Right kidney (tissue), 1 donor: ENCODE results near the gene GPR87.

Source experiments
- DNase-seq: peaks from one replicate; pipeline ENCODE4 v3.0.0-alpha.2; 2016

The GPR87 gene

GRCh38 chr3:151282921-151283320 is 33.7 kb downstream of the GPR87 start:
- no peak for DNase-seq

- no peak for DNase-seq
These were observed 34.8 kb downstream of the GPR87 start for GRCh38 chr3:151281671-151282324.

DNA sequence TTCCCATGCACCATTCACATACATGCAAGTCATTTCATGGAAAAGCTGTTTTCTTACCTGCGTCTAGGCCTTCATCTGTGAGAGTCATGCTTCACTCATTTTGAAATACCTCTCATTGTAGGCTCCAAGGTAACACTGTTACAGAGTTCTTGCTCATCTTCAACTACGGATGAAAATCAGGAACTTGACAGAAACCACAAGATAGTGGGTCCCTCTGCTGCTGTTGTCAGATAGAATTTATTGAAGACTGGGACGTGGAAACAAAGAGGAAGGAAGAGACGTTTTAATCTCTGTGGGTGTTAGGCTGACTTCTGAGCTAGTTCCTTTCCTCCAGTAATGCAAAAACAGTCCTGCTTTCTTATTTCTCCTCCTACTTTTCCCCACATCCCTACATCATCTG is 38.4 kb downstream of the GPR87 start, which contains the start of gene P2RY14:
Gene P2RY14 (minus strand): TSS at position 313 of the 400 bp plus-strand sequence. CDS start 64,226 bp downstream, outside the sequence.
- DNase-seq = no peak

DNA sequence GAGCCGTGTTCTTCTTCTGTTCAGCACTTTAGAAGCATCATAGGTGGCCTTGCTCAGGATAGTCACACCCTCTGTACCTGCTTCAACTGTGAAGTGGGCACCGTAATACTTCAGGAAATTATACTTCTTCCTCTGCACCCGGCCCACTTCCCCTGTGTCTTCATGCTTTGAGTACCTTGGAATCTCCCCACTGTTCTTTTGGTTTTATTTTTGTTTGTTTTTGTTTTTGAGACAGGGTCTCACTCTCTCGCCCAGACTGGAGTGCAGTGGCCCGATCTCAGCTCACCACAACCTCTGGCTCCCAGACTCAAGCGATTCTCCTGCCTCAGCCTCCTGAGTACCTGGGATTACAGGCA is 40.0 kb downstream of the GPR87 start:
- no peak for DNase-seq

DNA sequence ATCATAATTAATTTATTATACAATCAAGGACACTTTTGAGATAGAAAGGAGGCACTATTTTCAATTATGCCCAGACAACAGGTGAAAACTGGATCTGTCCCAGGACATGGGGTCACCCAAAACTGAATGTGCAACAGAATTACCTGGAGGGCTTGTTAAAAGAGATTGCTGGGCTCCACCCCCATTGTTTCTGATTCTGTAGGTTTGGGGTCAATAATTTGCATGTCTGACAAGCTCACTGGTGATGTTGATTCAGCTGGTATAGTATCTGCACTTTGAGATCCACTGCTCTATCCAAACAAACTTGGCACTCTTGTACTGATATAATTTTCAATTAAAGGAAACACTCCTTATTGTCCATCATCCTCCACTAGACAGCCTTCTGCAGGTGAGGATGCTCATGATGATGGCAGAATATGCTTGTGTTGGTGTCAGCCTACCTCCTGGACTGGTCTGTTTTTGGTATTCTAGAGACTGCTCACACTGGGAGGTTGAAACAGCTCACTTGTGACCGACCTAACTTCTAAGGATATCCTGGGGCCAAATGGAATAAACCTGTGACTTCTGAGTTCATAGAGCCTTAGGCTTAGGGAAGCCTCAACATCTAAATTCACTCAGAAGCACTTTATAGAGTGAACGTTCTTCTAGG is 40.5 kb downstream of the GPR87 start:
- DNase-seq = no peak

DNA sequence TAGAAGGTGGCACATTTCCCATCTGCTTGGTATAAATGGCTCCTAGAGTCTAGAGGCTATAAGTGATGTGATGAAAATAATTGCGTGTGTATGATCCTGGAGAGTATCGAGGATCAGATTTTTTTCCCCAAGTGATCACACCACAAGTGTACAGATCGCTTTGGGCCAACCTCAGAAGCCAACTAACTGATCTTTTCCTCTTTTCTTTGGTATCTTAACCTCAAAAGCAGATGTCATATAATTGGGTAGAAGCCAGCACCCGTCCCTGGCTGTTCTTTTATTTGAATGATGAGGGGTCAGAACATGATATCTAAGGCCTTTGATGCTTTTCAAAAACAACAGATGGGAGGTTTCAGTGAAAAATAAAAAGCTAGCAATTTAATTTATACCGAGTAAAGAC is 41.5 kb downstream of the GPR87 start:
- DNase-seq = no peak

- DNase-seq = no peak
These were observed 47.0 kb downstream of the GPR87 start for GRCh38 chr3:151269631-151270030.

GRCh38 chr3:151268267-151269235 is 48.1 kb downstream of the GPR87 start:
- DNase-seq = no peak

- DNase-seq = no peak
These were observed 49.6 kb downstream of the GPR87 start for GRCh38 chr3:151267066-151267465.

- DNase-seq = no peak
These were observed 50.8 kb downstream of the GPR87 start for GRCh38 chr3:151265866-151266265.

GRCh38 chr3:151265166-151265565 is 51.5 kb downstream of the GPR87 start:
- no peak for DNase-seq

DNA sequence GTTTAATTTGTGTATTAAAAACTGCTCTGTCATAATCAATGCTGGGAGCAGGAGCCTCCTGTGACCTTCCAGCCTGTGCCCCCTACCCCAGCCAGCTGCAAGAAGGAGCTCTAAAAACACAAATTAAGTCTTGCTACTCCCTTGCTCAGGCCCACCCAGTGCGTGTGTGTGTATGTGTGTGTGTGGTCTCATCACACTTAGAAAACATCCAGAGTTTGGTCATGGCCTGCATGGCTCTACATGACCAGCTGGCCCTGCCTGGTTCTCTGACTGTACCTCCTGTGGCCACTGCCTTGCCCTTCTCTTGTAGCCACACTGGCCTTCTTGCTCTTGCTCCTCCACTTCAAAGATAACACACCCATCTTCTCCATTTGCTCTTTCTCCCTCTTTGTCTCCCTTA is 52.0 kb downstream of the GPR87 start:
- DNase-seq = no peak

DNA sequence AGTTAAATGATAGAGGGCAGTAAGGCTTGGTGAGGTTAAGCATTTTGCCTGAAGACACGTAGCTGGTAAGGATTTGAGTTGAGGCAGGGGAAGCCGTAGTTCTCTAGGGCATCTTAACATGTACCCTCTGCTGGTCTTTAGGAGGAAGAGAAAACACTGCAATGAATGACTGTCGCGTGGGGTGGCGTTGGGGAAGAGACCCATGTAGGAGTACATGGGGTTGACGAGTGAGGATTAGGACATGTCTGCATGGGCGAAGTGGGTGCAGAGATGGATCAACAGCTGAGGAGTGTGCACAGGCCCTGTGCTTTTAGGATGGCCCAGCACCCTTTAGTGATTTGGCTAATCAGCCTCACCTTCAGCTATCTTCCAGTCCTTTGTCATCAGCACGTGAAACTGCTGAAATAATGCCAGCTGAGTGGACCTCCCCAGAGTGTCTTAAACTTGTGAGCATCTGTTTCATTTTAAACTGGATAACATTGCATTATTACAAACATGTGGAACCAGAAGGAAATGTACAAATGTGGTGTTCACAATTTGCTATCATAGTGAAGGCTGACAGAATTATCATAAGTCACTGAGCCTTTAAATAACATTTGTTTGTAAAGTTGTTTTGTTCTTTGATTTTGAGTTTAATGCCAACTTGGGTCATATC is 53.6 kb downstream of the GPR87 start:
- no peak for DNase-seq

GRCh38 chr3:151259664-151260063 is 57.0 kb downstream of the GPR87 start:
- DNase-seq = no peak

- no peak for DNase-seq
These were observed 59.9 kb downstream of the GPR87 start for GRCh38 chr3:151256749-151257148.

DNA sequence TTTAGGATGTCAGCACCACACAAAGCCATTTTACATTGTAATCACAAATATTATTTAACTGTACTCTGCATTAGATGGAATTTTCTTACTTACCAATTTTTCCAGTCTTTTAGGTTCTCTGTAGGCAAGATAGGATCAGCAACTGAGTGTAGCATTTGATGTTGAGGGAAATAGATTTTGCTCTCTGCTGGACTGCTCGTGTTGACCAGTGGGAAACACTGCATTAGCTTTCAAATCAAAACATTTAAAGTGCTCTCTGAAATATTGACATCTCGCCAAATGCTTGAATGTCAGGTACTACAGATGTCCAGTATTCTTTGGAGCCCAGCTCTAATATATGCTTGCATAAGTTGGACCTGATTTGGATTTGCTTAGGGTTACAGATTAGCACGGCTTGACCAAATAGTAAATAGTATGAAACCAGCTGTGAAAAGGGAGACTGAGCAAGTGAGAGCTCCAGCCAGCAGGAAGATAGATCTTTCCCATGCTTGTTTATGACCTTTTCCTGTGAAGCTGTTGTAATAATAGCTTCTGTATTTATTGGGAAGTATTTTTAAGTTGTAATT is 67.8 kb downstream of the GPR87 start:
- no peak for DNase-seq
